Measurements from ENCODE around the gene KRTAP4-4.
"Not testable (repeated sequence)": the region's sequence is repeated elsewhere in the genome, so short reads cannot be mapped to it uniquely, and the experiment has no call there.

Gene KRTAP4-4

DNA sequence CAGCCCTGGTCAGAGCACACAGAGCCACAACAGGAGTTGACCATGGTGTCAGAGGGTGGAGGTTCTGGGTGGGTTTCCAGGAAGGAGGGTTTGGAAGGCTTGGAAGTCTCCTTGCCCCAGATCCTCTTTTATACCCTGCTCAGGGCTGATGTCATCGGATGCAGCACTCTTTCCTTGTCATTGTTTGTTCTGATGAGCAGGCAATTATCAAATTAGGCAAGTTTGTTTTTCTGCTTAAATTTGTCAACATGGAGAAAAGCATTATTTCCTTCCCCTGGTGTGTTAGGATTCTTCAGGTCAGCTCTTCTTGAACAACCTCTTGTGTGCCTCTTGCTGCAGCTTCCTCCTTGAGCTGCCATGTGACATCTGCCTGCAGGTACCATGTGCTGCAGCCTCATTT is at the start of gene KRTAP4-4:
Gene KRTAP4-4, minus strand, starts transcription at position 101 of the 400 bp plus-strand sequence. Its CDS starts 57 bp downstream, at position 44.
- DNase-seq (ENCODE audit: insufficient read length, low spot score) (no peak), FAIRE-seq (no peak)

- FAIRE-seq = no peak
- DNase-seq (ENCODE audit: insufficient read length, low spot score) = no peak
Measured at GRCh38 chr17:41199421-41200078, 39.0 kb upstream of the KRTAP4-4 start.

- FAIRE-seq (no peak), DNase-seq (ENCODE audit: insufficient read length, low spot score) (no peak)
Measured at GRCh38 chr17:41196068-41196467, 35.5 kb upstream of the KRTAP4-4 start.

DNA sequence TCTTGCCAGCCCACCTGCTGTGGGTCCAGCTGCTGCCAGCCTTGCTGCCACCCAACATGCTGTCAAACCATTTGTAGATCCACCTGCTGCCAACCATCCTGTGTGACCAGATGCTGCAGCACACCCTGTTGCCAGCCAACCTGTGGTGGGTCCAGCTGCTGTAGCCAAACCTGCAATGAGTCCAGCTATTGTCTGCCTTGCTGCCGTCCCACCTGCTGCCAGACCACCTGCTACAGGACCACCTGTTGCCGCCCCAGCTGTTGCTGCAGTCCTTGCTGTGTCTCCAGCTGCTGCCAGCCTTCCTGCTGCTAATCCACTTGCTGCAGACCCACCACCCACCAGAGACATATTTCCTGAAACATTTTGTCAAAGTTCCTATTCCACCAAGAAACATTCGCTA is 29.8 kb upstream of the KRTAP4-4 start:
- DNase-seq (ENCODE audit: insufficient read length, low spot score) (no peak), FAIRE-seq (peak; percentile 74)

DNA sequence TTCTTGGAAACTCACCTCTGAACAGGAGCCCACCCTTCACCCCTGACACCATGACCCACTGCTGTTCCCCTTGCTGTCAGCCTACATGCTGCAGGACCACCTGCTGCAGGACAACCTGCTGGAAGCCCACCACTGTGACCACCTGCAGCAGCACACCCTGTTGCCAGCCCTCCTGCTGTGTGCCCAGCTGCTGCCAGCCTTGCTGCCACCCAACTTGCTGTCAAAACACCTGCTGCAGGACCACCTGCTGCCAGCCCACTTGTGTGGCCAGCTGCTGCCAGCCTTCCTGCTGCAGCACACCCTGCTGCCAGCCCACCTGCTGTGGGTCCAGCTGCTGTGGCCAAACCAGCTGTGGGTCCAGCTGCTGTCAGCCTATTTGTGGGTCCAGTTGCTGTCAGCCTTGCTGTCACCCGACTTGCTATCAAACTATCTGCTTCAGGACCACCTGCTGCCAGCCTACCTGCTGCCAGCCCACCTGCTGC is 29.3 kb upstream of the KRTAP4-4 start, which contains the start of gene KRTAP9-1:
Gene KRTAP9-1, plus strand, starts transcription at position 51 of the 482 bp plus-strand sequence. Its CDS starts 0 bp downstream, at position 51.
- DNase-seq (ENCODE audit: insufficient read length, low spot score); FAIRE-seq: not testable (repeated sequence)

- FAIRE-seq (no peak), DNase-seq (ENCODE audit: insufficient read length, low spot score) (no peak)
Measured at GRCh38 chr17:41186872-41187271, 26.3 kb upstream of the KRTAP4-4 start.

DNA sequence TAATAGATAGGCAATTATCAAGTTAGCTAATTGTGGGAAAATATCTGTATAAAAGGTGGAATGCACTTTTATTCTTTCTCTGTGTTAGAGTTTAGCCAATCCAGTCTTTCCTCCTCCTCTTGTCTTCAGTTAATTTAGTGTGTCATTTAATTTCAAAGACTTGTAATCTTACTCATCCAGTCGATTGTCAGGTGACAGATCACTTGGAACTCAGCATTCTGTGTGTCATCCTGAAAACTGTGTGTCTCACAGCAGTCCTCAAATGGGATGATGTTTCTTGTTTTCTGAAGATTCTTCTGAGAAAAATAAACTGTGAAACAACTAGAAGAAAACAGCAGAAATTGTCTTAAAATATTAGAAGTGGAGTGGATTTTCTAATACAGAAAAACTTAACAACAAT is 24.5 kb upstream of the KRTAP4-4 start:
- no peak for DNase-seq (ENCODE audit: insufficient read length, low spot score)
- FAIRE-seq = peak; percentile 9

GRCh38 chr17:41184480-41184961 is 24.0 kb upstream of the KRTAP4-4 start, which contains the start of gene KRTAP4-1:
TSS of gene KRTAP4-1 (minus strand) at chr17:41184911. CDS start at chr17:41184854, 57 bp downstream.
- DNase-seq (ENCODE audit: insufficient read length, low spot score) (no peak), FAIRE-seq (peak; percentile 95)

- FAIRE-seq = no peak
- no peak for DNase-seq (ENCODE audit: insufficient read length, low spot score)
Measured at GRCh38 chr17:41178843-41179616, 18.5 kb upstream of the KRTAP4-4 start.

DNA sequence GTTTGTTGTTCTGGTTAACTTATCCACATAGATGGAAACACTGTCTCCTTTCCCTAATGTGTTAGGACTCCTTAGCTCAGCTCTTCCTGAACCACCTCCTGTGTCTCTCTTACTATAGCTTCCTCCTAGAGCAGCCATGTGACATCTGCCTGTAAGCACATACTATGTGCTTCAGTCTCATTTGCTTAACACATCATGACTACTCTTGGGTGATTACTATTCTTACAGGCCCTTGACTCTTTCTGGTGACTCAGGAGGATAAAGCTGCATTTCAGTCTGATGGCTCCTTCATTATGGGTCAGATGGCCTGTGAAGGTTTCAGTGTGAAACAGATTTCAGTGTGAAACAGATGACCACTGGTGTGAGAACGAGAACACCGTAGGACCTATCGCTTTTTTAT is 17.8 kb upstream of the KRTAP4-4 start:
- DNase-seq (ENCODE audit: insufficient read length, low spot score) (no peak), FAIRE-seq (no peak)

DNA sequence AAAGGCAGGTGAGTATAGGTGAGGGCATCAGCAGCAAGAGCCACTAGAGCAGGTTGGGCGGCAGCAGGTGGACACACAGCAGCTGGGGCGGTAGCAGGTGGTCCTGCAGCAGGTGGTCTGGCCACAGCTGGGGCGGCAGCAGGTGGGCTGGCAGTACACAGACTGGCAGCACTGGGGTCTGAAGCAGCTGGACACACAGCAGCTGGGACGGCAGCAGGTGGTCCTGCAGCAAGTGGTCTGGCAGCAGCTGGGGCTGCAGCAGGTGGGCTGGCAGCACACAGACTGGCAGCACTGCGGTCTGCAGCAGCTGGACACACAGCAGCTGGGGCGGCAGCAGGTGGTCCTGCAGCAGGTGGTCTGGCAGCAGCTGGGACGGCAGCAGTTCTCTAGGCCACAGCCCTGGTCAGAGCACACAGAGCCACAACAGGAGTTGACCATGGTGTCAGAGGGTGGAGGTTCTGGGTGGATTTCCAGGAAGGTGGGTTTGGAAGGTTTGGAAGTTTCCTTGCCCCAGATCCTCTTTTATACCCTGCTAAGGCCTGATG is 17.3 kb upstream of the KRTAP4-4 start, which contains the start of gene KRTAP4-2:
Gene KRTAP4-2, minus strand, starts transcription at position 495 of the 545 bp plus-strand sequence. Its CDS starts 57 bp downstream, at position 438.
- peak; percentile 42 for FAIRE-seq

GRCh38 chr17:41176744-41177387 is 16.3 kb upstream of the KRTAP4-4 start:
- FAIRE-seq (no peak), DNase-seq (ENCODE audit: insufficient read length, low spot score) (no peak)

More for the DNA sequence above, 17.3 kb upstream of the KRTAP4-4 start, which contains the start of gene KRTAP4-2:
- no peak for DNase-seq (ENCODE audit: insufficient read length, low spot score)

DNA sequence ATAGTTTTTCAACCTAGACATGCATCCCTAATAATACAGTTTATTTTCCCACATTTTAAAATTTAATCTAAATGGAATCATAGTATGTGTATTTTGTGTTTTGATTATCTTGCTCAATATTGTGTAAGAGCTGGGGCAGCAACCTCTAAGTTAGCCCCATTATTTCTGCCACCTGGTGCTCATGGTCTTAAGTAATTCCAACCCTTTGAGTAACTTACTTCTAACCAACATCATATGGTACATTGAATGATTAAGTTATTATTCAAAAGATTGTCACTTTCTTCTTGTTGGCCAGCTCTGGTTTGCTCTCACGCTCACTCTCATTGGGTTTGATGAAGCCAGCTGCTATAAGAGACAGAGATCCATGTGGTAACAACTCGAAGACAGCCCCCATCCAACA is 11.3 kb upstream of the KRTAP4-4 start:
- DNase-seq (ENCODE audit: insufficient read length, low spot score) = no peak
- no peak for FAIRE-seq

DNA sequence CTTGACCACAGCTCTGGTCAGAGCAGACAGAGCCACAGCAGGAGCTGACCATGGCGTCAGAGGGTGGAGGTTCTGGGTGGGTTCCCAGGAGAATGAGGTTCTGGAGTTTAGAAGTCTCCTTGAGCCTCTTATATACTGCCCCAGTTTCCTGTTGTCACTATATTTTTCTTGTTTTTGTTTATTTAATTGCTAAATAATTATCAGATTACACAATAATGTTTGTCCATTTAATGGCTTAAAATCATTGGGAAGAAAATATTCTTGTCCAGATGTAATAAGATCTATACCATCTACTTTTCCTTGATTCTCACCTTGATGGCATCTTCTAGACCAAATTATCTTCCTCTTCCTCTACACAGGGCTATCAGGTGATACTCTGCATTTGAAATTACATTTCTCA is 7.6 kb upstream of the KRTAP4-4 start, which contains the start of gene KRTAP4-3:
Gene KRTAP4-3, minus strand, starts transcription at position 101 of the 400 bp plus-strand sequence. Its CDS starts 49 bp downstream, at position 52.
- FAIRE-seq = no peak

DNA sequence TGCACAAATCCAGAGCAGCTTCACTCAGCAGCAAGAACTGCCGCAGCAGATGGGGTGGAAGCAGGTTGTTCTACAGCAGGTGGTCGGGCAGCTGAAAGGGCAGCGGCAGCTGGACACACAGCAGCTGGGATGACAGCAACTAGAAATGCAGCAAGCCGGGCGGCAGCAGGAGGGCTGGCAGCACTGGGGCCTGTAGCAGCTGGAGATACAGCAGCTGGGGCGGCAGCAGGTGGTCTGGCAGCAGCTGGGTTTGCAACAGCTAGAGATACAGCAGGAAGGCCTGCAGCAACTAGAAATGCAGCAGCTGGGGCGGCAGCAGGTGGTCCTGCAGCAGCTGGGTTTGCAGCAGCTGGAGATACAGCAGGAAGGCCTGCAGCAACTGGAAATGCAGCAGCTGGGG is 7.0 kb upstream of the KRTAP4-4 start:
- DNase-seq (ENCODE audit: insufficient read length, low spot score) (no peak), FAIRE-seq (no peak)

More for the DNA sequence above, 7.6 kb upstream of the KRTAP4-4 start, which contains the start of gene KRTAP4-3:
- no peak for DNase-seq (ENCODE audit: insufficient read length, low spot score)

- FAIRE-seq (no peak), DNase-seq (ENCODE audit: insufficient read length, low spot score) (no peak)
Measured at GRCh38 chr17:41163828-41164227, 3.3 kb upstream of the KRTAP4-4 start.

DNA sequence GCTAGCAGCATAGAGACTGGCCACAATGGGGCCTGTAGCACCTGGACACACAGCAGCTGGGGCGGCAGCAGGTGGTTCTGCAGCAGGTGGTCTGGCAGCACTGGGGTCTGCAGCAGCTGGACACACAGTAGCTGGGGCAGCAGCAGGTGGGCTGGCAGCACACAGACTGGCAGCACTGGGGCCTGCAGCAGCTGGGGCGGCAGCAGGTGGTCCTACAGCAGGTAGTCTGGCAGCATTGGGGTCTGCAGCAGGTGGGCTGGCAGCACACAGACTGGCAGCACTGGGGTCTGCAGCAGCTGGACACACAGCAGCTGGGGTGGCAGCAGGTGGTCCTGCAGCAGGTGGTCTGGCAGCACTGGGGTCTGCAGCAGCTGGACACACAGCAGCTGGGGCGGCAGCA is 358 bp downstream of the KRTAP4-4 start:
- FAIRE-seq = not testable (repeated sequence)

GRCh38 chr17:41153856-41154255 is 6.7 kb downstream of the KRTAP4-4 start:
- DNase-seq (ENCODE audit: insufficient read length, low spot score) (no peak), FAIRE-seq (peak; percentile 82)

More for the DNA sequence above, 358 bp downstream of the KRTAP4-4 start:
- DNase-seq (ENCODE audit: insufficient read length, low spot score) = not testable (repeated sequence)

GRCh38 chr17:41151525-41151924 is 9.0 kb downstream of the KRTAP4-4 start:
- no peak for FAIRE-seq
- no peak for DNase-seq (ENCODE audit: insufficient read length, low spot score)

GRCh38 chr17:41150026-41150425 is 10.5 kb downstream of the KRTAP4-4 start:
- DNase-seq (ENCODE audit: insufficient read length, low spot score) (no peak), FAIRE-seq (peak; percentile 66)
